GM23248 (cell line): ENCODE measurements around the gene HMMR. TPM values are rescaled to one million over a fixed set of nuclear protein-coding genes. Genes with fewer than 3 reads are reported as not detected.

Experiments
- DNase-seq: peaks from one replicate; pipeline ENCODE4 v3.0.0-alpha.2; 2015
- H2AFZ ChIP-seq: fragments of 200-600 bp; sonication (generic); 2 replicates; pipeline ENCODE4 v1.6.1; 2016; ENCODE audit warnings: antibody characterized with exemption
- H3F3A ChIP-seq: fragments of 200-600 bp; sonication (generic); 2 replicates; pipeline ENCODE4 v1.6.1; 2016; ENCODE audit warnings: mild to moderate bottlenecking, antibody characterized with exemption, mixed run types; ENCODE audit not compliant: insufficient read depth
- H3K27ac ChIP-seq: fragments of 200-600 bp; sonication (generic); 2 replicates; pipeline ENCODE4 v1.5.1; 2016; ENCODE audit warnings: mild to moderate bottlenecking
- H3K27me3 ChIP-seq: fragments of 200-600 bp; sonication (generic); replicated peaks from 2 replicates; pipeline ENCODE4 v1.6.1; 2016; ENCODE audit warnings: mild to moderate bottlenecking; ENCODE audit not compliant: insufficient read depth
- H3K36me3 ChIP-seq: fragments of 200-600 bp; sonication (generic); 2 replicates; pipeline ENCODE4 v1.6.1; 2016; ENCODE audit warnings: low read depth, mild to moderate bottlenecking
- H3K4me1 ChIP-seq: fragments of 200-600 bp; sonication (generic); 2 replicates; pipeline ENCODE4 v1.6.1; 2016; ENCODE audit warnings: mild to moderate bottlenecking; ENCODE audit not compliant: insufficient read depth
- H3K4me2 ChIP-seq: fragments of 200-600 bp; sonication (generic); one replicate; pipeline ENCODE4 v1.6.1; 2016; ENCODE audit warnings: mild to moderate bottlenecking; ENCODE audit not compliant: unreplicated experiment
- H3K4me3 ChIP-seq: fragments of 200-600 bp; sonication (generic); 2 replicates; pipeline ENCODE4 v1.5.1; 2016; ENCODE audit warnings: mild to moderate bottlenecking
- H3K79me2 ChIP-seq: fragments of 200-600 bp; sonication (generic); 2 replicates; pipeline ENCODE4 v1.6.1; 2016; ENCODE audit warnings: mild to moderate bottlenecking; ENCODE audit not compliant: insufficient read depth
- H3K9ac ChIP-seq: fragments of 200-600 bp; sonication (generic); 2 replicates; pipeline ENCODE4 v1.6.1; 2016; ENCODE audit warnings: mild to moderate bottlenecking
- H3K9me2 ChIP-seq: fragments of 200-600 bp; sonication (generic); 2 replicates; pipeline ENCODE4 v1.6.1; 2016; ENCODE audit warnings: mixed run types, mild to moderate bottlenecking, moderate library complexity; ENCODE audit not compliant: insufficient read depth
- H3K9me3 ChIP-seq: fragments of 200-600 bp; sonication (generic); one replicate; pipeline ENCODE4 v1.6.1; 2017; ENCODE audit warnings: low read depth
- H4K20me1 ChIP-seq: fragments of 200-600 bp; sonication (generic); 2 replicates; pipeline ENCODE4 v1.6.0; 2016; ENCODE audit not compliant: insufficient read depth
- EZH2 ChIP-seq: fragments of 200-600 bp; sonication (generic); IDR thresholded peaks from 2 replicates; pipeline ENCODE4 v1.6.1; 2018; ENCODE audit warnings: antibody characterized with exemption, mild to moderate bottlenecking; ENCODE audit not compliant: insufficient read depth, poor library complexity, severe bottlenecking
- EZH2phosphoT487 ChIP-seq: fragments of 200-600 bp; sonication (generic); IDR thresholded peaks from 2 replicates; pipeline ENCODE4 v1.6.1; 2018; ENCODE audit warnings: antibody characterized with exemption, moderate library complexity, mild to moderate bottlenecking, low read depth; ENCODE audit not compliant: insufficient read depth
- WGBS, 2 experiments: methylation state at CpG; one replicate each; pipeline ENCODE4 v1.1.6; 2015 to 2017; ENCODE audit warnings: low lambda C conversion rate in 2 of 2, low coverage in 1 of 2; ENCODE audit errors: missing lambda C conversion rate in 2 of 2; 5-methylcytosine and 5-hydroxymethylcytosine counted together
- in situ Hi-C: fragments of 300-500 bp; cut with MboI; formaldehyde crosslinking; loops from 2 replicates; pipeline ENCODE4 v1.15.0; 2020
- polyA plus RNA-seq: library from polyadenylated mRNA; unstranded; fragments of >200 nt; fragmentation: Nextera tagmentation; extraction: Ambion mirVana; gene quantifications from 2 replicates; pipeline ENCODE4 v1.2.1, GENCODE V29; 2016
- total RNA-seq: library from RNA; depleted of rRNA; stranded (reverse); fragments of >200 nt; shearing (Covaris generic); gene quantifications from 2 replicates; pipeline ENCODE4 v1.2.3, GENCODE V29; 2014

The HMMR gene
- total and polyA plus RNA-seq, 2 experiments from 2014 or later = 10.7 to 16.4 TPM

DNA sequence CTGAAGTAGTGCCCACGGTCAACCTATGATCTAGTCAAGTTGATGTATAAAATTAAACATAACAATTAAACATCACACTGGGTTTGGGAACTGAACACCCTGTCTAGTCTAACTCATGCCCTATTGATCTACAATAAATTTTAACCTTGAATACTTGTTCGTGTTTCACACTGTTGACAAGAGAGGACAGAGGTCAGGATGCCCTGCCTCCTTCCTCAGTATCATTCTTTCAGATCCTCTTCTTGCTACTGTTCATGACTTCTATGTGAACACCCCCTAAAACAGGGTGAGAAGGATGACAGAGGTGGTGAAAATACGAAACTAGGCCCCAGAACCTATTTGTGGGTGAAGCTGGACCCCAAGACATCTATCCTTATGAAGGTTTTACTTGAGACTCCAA lies 36.9 kb downstream of the HMMR start:
- TF ChIP-seq EZH2phosphoT487 (no peak), EZH2 (no peak)
- in situ Hi-C loops = no loop called here
- WGBS, 2 experiments = 79 to 88% methylated on average over 3 of the region's 3 CpGs
- Histone ChIP-seq H3K9me3 (no peaks in the 10 kb centered on the region), H4K20me1 (no peaks in the 10 kb centered on the region), H3K79me2 (no peaks in the 10 kb centered on the region), H3K9ac (no peak overlapping the region), H3K36me3 (no peaks in the 10 kb centered on the region), H3K4me2 (no peak overlapping the region), H3K27me3 (no peaks in the 10 kb centered on the region), H3K27ac (no peak overlapping the region), H2AFZ (no peak overlapping the region), H3K4me3 (no peak overlapping the region), H3K9me2 (no peaks in the 10 kb centered on the region), H3K4me1 (peaks cover 8% of the 10 kb centered on the region), H3F3A (peaks cover 2% of the 10 kb centered on the region)
- no peak for DNase-seq

DNA sequence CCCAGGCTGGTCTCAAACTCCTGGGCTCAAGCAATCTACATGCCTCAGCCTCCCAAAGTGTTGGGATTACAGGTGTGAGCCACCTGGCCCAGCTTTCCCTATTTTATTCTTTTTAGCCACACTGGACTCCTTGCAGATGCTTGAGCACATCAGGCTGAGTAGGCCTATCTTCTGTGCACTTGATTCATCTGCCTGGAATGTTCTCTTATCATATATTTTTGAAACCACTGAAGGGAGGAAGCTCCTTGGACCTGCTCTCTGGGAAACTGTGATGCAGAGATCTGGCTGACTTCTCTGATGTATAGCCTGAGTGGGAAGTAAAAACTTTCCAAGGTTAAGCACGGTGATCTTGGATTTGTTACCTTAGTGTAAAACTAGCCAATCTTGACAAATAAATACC lies 38.5 kb downstream of the HMMR start:
- Histone ChIP-seq H3K4me3 (no peak overlapping the region), H3K9ac (no peak overlapping the region), H3F3A (peaks cover 17% of the 10 kb centered on the region), H3K27ac (no peak overlapping the region), H3K4me2 (no peak overlapping the region), H3K27me3 (no peaks in the 10 kb centered on the region), H4K20me1 (no peaks in the 10 kb centered on the region), H2AFZ (no peak overlapping the region), H3K9me3 (no peaks in the 10 kb centered on the region), H3K9me2 (no peaks in the 10 kb centered on the region), H3K36me3 (no peaks in the 10 kb centered on the region), H3K4me1 (peaks cover 16% of the 10 kb centered on the region), H3K79me2 (no peaks in the 10 kb centered on the region)
- 92 to 97% methylated on average over 1 of the region's 1 CpG for whole genome bisulfite sequencing, 2 experiments
- TF ChIP-seq EZH2phosphoT487 (no peak), EZH2 (no peak)
- in situ Hi-C loops = no loop called here
- DNase-seq = peak; percentile 40

DNA sequence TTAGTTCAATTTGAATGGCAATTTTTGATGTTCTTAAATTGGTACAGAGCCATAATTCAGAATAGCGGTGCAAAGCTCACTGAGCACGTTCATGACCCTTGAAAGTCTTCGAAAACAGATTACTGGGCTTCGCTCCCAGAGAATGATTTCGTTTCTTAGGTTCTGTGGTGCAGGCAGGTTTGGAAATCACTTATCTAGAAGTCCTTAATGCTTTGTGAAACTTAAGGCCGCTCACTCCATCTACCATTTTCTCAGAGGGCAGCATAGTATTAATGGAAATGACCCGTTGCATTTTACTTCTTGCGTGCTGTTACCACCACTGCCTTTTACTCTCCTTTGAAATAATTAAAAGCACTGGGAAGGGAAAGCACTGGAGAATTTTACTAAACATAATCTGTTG lies 42.1 kb downstream of the HMMR start:
- no peaks in the 10 kb centered on the region for H3K9me3 ChIP-seq
- 55 to 61% methylated on average over 8 of the region's 8 CpGs for WGBS, 2 experiments
- H3K4me2 ChIP-seq = peak overlapping the region; percentile 99
- H3K9ac ChIP-seq = peak overlapping the region; percentile 95
- no peaks in the 10 kb centered on the region for H3K36me3 ChIP-seq
- in situ Hi-C loops = no loop called here
- H2AFZ ChIP-seq = peak overlapping the region; percentile 98
- H3K27me3 ChIP-seq = no peaks in the 10 kb centered on the region
- DNase-seq = peak; percentile 19
- H3K4me1 ChIP-seq = peaks cover 16% of the 10 kb centered on the region
- peak overlapping the region; percentile 97 for H3K4me3 ChIP-seq
- H4K20me1 ChIP-seq = no peaks in the 10 kb centered on the region
- H3K27ac ChIP-seq = peak overlapping the region; percentile 94
- no peak for TF ChIP-seq EZH2phosphoT487
- no peak for TF ChIP-seq EZH2
- no peaks in the 10 kb centered on the region for H3K9me2 ChIP-seq
- H3F3A ChIP-seq = peaks cover 44% of the 10 kb centered on the region
- H3K79me2 ChIP-seq = peaks cover 17% of the 10 kb centered on the region

DNA sequence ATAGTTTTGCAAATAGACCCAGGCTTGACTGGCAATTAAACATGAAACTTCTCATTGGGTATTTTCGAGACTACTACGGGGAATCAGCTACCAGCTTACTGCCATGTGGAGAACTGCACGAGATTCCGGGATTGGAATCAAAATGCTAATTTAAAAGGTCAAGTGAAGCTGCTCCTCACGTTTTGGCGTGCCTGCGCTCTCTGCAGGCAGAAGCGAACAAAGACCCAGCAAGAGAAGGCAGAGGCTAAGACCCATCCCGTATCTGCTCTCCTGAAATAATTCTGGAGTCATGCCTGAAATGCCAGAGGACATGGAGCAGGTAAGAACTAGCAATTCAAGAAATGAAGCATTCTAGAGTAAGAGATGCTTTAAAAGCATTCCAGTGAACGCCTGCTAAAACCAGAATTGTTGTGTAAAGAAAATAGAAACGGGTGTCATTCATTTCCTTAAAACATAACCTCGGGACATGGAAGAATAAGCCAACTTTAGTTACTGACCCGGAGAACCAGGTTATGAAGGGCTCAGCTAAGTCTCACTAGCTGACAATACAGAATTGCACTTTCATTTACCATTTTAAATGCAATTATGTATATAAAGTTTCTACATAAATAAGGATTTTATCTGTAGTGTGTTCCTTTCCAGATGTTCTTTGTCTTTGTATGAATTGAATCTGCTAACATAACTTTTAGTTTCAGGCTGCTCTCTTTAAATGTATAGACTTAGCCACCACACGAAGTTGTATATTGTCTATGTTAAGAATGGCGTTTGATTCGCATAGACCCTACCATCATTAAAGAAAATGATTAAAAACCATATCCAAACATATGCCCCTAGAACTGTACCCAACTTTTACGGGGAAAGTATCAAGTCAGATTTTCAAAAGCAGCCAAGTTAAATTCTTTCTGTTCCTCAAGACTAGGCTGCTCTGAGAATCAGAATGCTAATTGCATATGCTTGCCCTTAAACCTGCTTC lies 43.0 kb downstream of the HMMR start:
- H3K36me3 ChIP-seq = no peaks in the 10 kb centered on the region
- peak overlapping the region; percentile 98 for H2AFZ ChIP-seq
- H3F3A ChIP-seq = peaks cover 44% of the 10 kb centered on the region
- DNase-seq = peak; percentile 88
- peak overlapping the region; percentile 97 for H3K4me3 ChIP-seq
- 1% methylated on average over 17 of the region's 17 CpGs for WGBS, 2 experiments
- no peak for TF ChIP-seq EZH2
- no peak for TF ChIP-seq EZH2phosphoT487
- in situ Hi-C loops = no loop called here
- no peaks in the 10 kb centered on the region for H4K20me1 ChIP-seq
- peaks cover 25% of the 10 kb centered on the region for H3K4me1 ChIP-seq
- no peaks in the 10 kb centered on the region for H3K27me3 ChIP-seq
- H3K9me2 ChIP-seq = no peaks in the 10 kb centered on the region
- peak overlapping the region; percentile 99 for H3K4me2 ChIP-seq
- H3K9me3 ChIP-seq = no peaks in the 10 kb centered on the region
- peak overlapping the region; percentile 94 for H3K27ac ChIP-seq
- peak overlapping the region; percentile 95 for H3K9ac ChIP-seq
- H3K79me2 ChIP-seq = peaks cover 26% of the 10 kb centered on the region
